HPDE6-E6E7 (cell line): ENCODE data around the gene ATF6.

ENCODE experiments used
- DNase-seq: peaks from one replicate; pipeline ENCODE4 v3.0.0; 2011; ENCODE audit warnings: missing footprints; ENCODE audit errors: extremely low spot score

Gene ATF6

GRCh38 chr1:161999301-162000052 lies 233.4 kb downstream of the ATF6 start:
- DNase-seq: no peak

GRCh38 chr1:162000053-162000420 lies 233.9 kb downstream of the ATF6 start:
- no peak for DNase-seq

GRCh38 chr1:162003061-162003829 lies 237.1 kb downstream of the ATF6 start:
- DNase-seq: no peak

- DNase-seq: peak; percentile 60
Observed at GRCh38 chr1:162003830-162004215, 237.7 kb downstream of the ATF6 start.

- DNase-seq: no peak
Observed at GRCh38 chr1:162004441-162004950, 238.4 kb downstream of the ATF6 start.

GRCh38 chr1:162006081-162006480 lies 240.0 kb downstream of the ATF6 start:
- DNase-seq: no peak

- no peak for DNase-seq
Observed at GRCh38 chr1:162007466-162007865, 241.3 kb downstream of the ATF6 start.

GRCh38 chr1:162008799-162009198 lies 242.7 kb downstream of the ATF6 start:
- DNase-seq: no peak

- DNase-seq: no peak
Observed at GRCh38 chr1:162009501-162010174, 243.5 kb downstream of the ATF6 start.

- no peak for DNase-seq
Observed at GRCh38 chr1:162010175-162010506, 244.0 kb downstream of the ATF6 start.

- DNase-seq: no peak
Observed at GRCh38 chr1:162011337-162012012, 245.4 kb downstream of the ATF6 start.

- no peak for DNase-seq
Observed at GRCh38 chr1:162013289-162013688, 247.2 kb downstream of the ATF6 start.
